GM13976 (cell line): ENCODE measurements around the gene TMEM144.
"Not testable (repeated sequence)": the region's sequence is repeated elsewhere in the genome, so short reads cannot be mapped to it uniquely, and the experiment has no call there.

Experiments
- DNase-seq: peaks from one replicate; pipeline ENCODE4 v3.0.0; 2012; ENCODE audit warnings: low spot score
- in situ Hi-C: fragments of 300-500 bp; cut with MboI; formaldehyde crosslinking; loops from one replicate; pipeline ENCODE4 v1.12.0; 2022; ENCODE audit warnings: low sequenced_read_pairs, mixed read lengths, inconsistent platforms; ENCODE audit not compliant: unreplicated experiment
- TF ChIP-seq, protein P1 (sequence below): IDR thresholded peaks from 2 replicates; pipeline ENCODE4 v1.5.1; 2012; ENCODE audit warnings: borderline replicate concordance, mild to moderate bottlenecking; ENCODE audit not compliant: insufficient read depth; ENCODE audit errors: extremely low read depth, missing control alignments, control extremely low read depth

The TMEM144 gene

DNA sequence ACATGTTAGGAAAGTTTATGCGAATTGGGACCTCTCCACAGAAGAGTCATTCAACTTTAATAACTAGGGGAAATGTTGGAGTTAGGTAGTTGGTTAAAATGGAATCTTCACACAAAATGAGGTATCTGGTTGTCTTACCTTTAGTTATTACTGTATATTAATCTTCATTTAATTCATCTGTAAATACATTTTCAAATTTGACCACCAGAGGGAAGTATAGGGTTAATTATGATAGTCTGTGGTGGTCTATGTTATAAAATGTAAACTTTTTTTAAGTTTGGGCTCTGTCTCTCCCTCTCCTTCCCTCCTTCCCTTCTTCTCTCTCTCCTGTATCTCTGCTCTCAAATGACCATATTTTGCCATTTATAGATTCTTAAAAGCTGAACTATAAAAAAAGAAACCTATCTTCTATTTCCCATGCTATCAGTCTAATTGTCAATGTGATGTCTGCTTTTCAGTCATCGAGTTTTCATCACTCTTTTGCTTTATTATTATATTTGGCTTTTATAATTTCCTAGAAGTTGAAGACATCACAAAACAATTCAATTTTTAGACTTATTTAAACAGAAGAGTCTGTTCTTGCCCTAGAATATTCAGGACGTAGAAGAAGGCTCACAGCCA, 49.8 kb downstream of the TMEM144 start:
- TF ChIP-seq, protein P1, sequence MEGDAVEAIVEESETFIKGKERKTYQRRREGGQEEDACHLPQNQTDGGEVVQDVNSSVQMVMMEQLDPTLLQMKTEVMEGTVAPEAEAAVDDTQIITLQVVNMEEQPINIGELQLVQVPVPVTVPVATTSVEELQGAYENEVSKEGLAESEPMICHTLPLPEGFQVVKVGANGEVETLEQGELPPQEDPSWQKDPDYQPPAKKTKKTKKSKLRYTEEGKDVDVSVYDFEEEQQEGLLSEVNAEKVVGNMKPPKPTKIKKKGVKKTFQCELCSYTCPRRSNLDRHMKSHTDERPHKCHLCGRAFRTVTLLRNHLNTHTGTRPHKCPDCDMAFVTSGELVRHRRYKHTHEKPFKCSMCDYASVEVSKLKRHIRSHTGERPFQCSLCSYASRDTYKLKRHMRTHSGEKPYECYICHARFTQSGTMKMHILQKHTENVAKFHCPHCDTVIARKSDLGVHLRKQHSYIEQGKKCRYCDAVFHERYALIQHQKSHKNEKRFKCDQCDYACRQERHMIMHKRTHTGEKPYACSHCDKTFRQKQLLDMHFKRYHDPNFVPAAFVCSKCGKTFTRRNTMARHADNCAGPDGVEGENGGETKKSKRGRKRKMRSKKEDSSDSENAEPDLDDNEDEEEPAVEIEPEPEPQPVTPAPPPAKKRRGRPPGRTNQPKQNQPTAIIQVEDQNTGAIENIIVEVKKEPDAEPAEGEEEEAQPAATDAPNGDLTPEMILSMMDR, result no peak
- in situ Hi-C loops, result loop anchor here (10.0 to 25.0 kb wide), 4 partner anchors 65 to 1177 kb away; no protein-coding TSS in a partner anchor

DNA sequence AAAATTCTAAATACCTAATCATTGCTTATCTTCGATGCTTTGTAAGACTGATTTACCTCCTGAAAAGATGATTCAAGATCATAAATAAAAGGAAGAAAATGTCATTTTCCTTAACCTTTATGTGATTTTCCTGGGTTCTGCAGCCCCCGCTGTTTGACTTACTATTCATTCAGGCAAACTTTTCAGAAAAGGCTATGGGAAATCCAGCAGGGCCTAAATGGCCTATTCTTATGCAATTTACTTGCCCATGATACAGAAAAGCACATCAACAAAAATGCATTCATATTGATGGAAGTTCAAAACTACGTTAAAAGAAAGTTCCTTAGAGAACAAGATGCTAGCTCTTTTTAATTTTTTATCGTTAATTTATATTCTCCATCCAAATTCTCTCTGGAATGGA, 51.2 kb downstream of the TMEM144 start:
- in situ Hi-C loops, result loop anchor here (25.0 kb wide), 2 partner anchors 576 to 1176 kb away; no protein-coding TSS in a partner anchor
- TF ChIP-seq, protein P1, result no peak
- no peak for DNase-seq

More for the DNA sequence above, 49.8 kb downstream of the TMEM144 start:
- no peak for DNase-seq

DNA sequence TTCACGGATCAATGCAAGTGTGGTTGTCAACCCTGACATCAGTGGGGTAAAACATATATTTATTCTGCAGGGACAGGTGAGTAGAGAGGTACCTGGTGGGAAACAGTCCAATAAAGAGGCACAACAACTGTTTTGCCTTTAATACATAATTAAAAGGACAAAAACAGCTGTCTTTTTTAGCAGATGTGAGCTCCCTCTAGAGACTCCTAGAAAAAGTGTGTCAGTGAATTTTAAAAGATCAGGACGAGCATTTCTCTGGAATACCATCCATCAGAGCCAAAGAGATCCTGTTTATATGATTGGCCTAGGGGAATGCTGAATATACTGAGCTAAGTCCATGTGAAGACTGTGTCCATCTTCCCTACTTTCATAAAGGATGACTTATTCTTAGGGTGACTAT, 58.3 kb downstream of the TMEM144 start:
- no peak for DNase-seq
- TF ChIP-seq, protein P1, result no peak
- in situ Hi-C loops, result loop anchor here (25.0 kb wide), 2 partner anchors 569 to 1169 kb away; no protein-coding TSS in a partner anchor

DNA sequence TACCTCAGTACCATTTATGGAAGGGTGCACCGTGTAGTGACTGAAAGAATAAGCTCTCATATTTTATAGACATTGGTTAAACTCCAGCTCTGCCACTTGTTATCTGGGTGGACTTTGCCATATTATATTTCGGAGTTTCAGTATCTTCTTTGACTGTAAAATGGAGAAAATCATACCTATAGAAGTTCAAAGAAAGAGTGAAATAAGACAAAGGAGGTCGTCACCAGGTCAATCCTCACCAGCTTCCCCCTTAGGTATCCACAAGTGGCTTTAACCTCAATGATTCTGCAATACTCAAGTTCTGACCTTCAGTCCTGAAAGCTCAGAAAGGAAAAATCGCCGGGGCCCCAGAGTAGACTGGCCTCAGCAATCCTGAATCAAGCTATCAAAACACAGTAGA, 64.3 kb downstream of the TMEM144 start:
- in situ Hi-C loops, result loop anchor here (25.0 kb wide), 2 partner anchors 563 to 1163 kb away; no protein-coding TSS in a partner anchor
- TF ChIP-seq, protein P1, result no peak
- DNase-seq, result no peak

DNA sequence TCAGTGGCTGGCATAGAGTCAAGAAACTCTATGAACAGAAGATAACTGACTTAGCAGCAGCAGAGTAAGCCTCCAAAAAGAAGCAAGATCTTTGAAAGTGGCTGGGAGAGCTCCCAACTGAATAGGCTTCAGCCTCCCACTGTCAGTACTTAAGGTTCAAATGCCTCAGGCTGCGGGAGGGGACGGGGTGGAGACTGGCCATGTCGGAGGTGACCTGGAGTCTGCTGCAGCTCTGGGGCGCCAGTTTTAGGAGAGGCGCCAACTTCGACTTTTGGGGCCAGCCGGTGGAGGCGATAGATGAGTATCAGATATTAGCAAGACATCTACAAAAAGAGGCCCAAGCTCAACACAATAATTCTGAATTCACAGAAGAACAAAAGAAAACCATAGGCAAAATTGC, 67.3 kb downstream of the TMEM144 start:
- in situ Hi-C loops, result no loop called here
- TF ChIP-seq, protein P1, result no peak
- DNase-seq, result no peak

DNA sequence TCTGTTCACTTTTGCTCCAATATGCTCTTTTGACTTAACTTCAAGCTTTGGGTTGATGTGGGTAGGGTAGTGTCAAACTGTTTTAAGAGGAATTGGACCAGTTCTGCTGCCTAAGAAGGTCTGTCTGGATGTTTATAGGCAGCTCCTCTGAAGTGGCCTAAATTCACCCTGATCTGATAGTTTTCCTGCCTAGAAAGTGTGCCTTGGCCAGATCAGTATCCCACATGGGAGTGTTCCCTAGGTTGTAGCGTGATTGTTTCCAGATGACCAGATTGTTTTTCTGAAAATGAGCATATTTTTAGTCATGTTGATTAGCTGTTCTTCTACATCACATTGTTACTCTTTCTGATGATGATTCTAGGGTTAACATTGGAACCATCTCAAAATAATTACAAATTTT, 68.8 kb downstream of the TMEM144 start:
- in situ Hi-C loops, DNase-seq: not testable (repeated sequence)

DNA sequence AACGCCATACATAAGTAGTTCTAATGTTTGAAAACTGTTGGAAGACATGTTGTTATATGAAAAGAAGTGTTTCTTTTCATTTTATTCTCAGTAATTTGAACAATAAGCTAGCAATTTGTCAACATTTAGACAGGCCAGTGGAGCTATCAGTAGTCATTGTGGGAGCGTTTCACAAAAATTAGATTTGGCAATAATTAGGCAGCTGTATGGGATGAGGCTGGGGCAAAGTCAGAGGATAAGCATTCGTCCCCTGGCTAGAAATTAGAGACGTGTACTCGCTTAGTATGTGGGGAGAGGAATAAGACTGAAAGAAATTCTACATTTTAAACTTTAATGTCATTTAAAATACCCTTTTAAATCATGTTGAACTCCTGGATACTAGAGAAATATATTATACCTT, 70.6 kb downstream of the TMEM144 start:
- in situ Hi-C loops, result no loop called here
- DNase-seq, result no peak
- TF ChIP-seq, protein P1, result no peak
